Spinal cord (tissue), 10 donors: ENCODE data around the gene AMOT. TPM values are rescaled to one million over a fixed set of nuclear protein-coding genes. Genes with fewer than 3 reads are reported as not detected.

Source experiments
- DNase-seq, 6 donors: peaks; one replicate each; pipeline versions ENCODE4 v3.0.0 to v3.0.0-alpha.2; 2013 to 2015; ENCODE audit warnings: low spot score in 6 of 6, low read depth in 4 of 6
- H3K27ac ChIP-seq: one replicate; pipeline ENCODE4 v1.5.1; 2013; ENCODE audit warnings: low read depth, low read length, control low read depth
- H3K27me3 ChIP-seq: one replicate; pipeline ENCODE4 v1.6.1; 2013; ENCODE audit warnings: low read length; ENCODE audit not compliant: control insufficient read depth, insufficient read depth
- H3K36me3 ChIP-seq: one replicate; pipeline ENCODE4 v1.6.1; 2013; ENCODE audit warnings: low read length; ENCODE audit not compliant: control insufficient read depth, insufficient read depth
- H3K4me1 ChIP-seq: one replicate; pipeline ENCODE4 v1.6.1; 2013; ENCODE audit warnings: low read length; ENCODE audit not compliant: control insufficient read depth, insufficient read depth
- H3K4me3 ChIP-seq: one replicate; pipeline ENCODE4 v1.5.1; 2013; ENCODE audit warnings: low read depth, low read length, control low read depth
- H3K9me3 ChIP-seq: one replicate; pipeline ENCODE4 v1.6.1; 2013; ENCODE audit warnings: low read length; ENCODE audit not compliant: control insufficient read depth, insufficient read depth
- WGBS: methylation state at CpG from one replicate; pipeline ENCODE4 v1.1.5; 2013; ENCODE audit warnings: missing lambda C conversion rate; ENCODE audit not compliant: insufficient coverage; 5-methylcytosine and 5-hydroxymethylcytosine counted together
- polyA plus RNA-seq, 2 donors: library from polyadenylated mRNA; unstranded; fragments of 120-200 nt; gene quantifications; one replicate each; pipeline ENCODE4 v1.2.1, GENCODE V29; 2013; ENCODE audit not compliant: insufficient read length in 2 of 2
- total RNA-seq, 2 donors: library from RNA; depleted of rRNA in 1 of 2; stranded (reverse); fragments of 120-200 nt in 1 of 2; fragments of >200 nt in 1 of 2; gene quantifications; one replicate each; pipeline versions ENCODE4 v1.2.3 to v1.2.4, GENCODE V29; 2013 to 2014
- donor health status: healthy.

AMOT gene
- total and polyA plus RNA-seq, 4 donors: 17.6 to 42.2 (median 24.8) TPM

DNA sequence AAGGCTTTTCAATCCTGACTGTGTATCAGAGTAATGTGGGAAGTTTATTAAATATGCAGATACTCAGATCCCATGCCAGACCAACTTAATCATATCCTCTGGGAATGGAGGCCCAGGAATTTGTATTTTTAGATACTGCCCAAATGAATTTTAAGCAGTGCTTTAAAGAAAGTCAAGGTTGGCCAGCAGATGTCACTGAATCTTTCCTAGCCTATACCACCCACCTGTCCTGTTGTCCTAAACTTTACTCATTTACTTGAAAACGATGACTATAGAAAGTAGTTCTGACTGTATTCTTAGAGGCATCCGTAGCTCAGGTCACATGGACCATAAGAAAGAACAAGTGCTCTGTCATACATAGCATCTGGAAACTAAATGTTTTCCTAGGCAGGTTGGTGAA is 79.9 kb downstream of the AMOT start:
- H3K27me3 ChIP-seq: peaks cover 3% of the 10 kb centered on the region
- 67% methylated on average over 1 of the region's 2 CpGs for WGBS

DNA sequence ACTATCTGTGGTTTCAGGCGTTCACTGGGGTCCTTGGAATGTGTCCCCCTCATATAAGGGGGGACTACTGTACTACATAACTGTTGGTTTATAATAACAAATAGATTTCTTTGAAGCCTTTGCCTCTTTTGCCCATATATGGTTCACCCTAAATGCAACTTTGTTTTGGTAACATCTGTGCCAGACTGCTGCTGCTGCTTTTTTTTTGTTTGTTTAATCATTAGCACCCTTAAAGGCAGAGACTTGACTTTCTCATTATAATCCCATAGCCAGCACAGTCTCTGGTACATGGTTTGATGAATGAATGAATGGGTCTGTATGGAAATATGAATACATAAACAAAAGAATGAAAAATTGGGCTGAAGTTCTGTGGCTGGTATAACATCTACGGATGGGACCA is 80.7 kb downstream of the AMOT start:
- Histone ChIP-seq H3K4me3 (no peak overlapping the region), H3K9me3 (no peaks in the 10 kb centered on the region), H3K27me3 (peaks cover 3% of the 10 kb centered on the region), H3K4me1 (no peaks in the 10 kb centered on the region), H3K27ac (no peak overlapping the region), H3K36me3 (no peaks in the 10 kb centered on the region)
- DNase-seq: no peak
- no CpG with 5 or more reads among the region's 2 CpGs for WGBS

More for the DNA sequence above, 79.9 kb downstream of the AMOT start:
- Histone ChIP-seq H3K4me3 (no peak overlapping the region), H3K36me3 (no peaks in the 10 kb centered on the region), H3K27ac (no peak overlapping the region), H3K4me1 (no peaks in the 10 kb centered on the region), H3K9me3 (no peaks in the 10 kb centered on the region)
- peak in 1 of 6 donors; percentile 17 for DNase-seq

DNA sequence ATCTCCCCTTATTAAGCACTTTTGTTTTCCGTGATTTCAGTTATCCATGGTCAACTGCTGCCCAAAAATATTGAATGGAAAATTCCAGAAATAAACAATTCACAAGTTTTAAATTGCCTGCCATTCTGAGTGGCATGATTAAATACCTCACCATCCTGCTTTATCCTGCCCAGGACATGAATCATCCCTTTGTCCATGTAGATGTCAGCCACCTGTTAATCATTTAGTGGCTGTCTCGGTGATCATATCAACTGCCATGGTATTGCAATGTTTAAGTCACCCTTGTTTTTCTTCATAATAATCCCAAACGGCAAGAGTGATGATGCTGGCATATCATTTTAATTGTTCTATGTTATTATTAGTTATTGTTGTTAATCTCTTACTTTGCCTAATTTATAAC is 81.1 kb downstream of the AMOT start:
- no peaks in the 10 kb centered on the region for H3K4me1 ChIP-seq
- no peak for DNase-seq
- 50% methylated on average over 1 of the region's 3 CpGs for WGBS
- no peaks in the 10 kb centered on the region for H3K36me3 ChIP-seq
- H3K4me3 ChIP-seq: no peak overlapping the region
- peaks cover 3% of the 10 kb centered on the region for H3K27me3 ChIP-seq
- H3K9me3 ChIP-seq: no peaks in the 10 kb centered on the region
- H3K27ac ChIP-seq: no peak overlapping the region

DNA sequence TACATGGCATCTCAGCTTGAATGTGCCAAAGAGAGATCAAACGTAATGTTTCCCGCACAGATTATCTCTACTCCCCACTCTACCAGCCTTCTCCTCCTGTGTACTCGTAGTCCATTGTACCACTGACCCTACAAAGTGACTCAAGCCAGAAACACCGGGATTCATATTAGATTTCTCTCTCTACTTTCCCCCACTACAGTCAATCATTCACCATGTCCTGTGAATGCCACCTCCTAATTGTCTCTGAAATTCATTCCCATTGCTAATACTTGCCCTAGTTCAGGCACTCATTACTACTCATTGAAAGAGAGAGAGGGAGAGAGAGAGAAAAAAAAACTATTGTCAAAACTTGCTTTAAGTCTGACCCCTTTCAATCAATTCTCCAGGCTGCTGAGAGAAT is 82.7 kb downstream of the AMOT start:
- 74% methylated on average over 4 of the region's 4 CpGs for WGBS
- no peak for DNase-seq
- no peak overlapping the region for H3K27ac ChIP-seq

DNA sequence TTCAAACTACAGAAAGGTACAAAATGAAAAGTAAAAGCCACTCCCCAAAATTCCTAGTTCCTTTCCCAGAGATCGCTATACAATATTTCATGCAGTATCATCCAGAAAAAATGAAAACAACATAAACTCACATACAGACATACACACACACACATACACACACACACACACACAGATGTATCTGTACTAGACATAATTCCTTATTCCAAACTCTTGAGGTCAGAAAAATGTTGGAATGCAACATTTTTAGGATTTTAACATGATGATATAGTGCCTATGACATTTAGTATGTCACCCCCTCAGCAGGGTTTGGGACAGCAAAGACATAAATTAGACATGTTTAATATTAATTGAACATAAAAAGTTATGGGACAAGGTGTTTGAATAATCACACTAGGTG is 87.5 kb downstream of the AMOT start:
- DNase-seq: no peak

More for the DNA sequence above, 82.7 kb downstream of the AMOT start:
- Histone ChIP-seq H3K4me1 (no peaks in the 10 kb centered on the region), H3K27me3 (peaks cover 3% of the 10 kb centered on the region), H3K9me3 (no peaks in the 10 kb centered on the region), H3K36me3 (no peaks in the 10 kb centered on the region), H3K4me3 (no peak overlapping the region)

DNA sequence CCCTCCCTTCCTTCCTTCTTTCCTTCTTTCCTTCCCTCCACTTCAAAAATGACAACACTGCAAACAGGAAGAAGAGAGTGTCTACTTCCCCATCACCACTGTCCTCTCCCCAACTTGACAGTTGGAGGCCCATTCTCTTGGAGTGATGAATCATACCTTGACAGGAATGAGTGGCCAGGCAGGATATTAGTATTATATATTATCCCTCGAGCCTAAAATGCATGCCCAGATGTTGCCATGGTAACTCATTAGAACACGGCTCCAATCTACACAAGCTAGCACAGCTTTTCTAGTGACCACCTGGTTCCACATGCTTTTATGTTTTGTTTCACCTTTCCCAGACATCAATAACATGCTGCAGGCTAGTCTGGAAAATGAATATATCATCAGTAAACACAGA is 89.6 kb downstream of the AMOT start:
- Histone ChIP-seq H3K36me3 (no peaks in the 10 kb centered on the region), H3K27me3 (peaks cover 4% of the 10 kb centered on the region), H3K4me3 (no peak overlapping the region), H3K9me3 (no peaks in the 10 kb centered on the region), H3K4me1 (no peaks in the 10 kb centered on the region), H3K27ac (no peak overlapping the region)
- DNase-seq: no peak
- no CpG with 5 or more reads among the region's 2 CpGs for WGBS

More for the DNA sequence above, 87.5 kb downstream of the AMOT start:
- Histone ChIP-seq H3K27me3 (no peaks in the 10 kb centered on the region), H3K9me3 (no peaks in the 10 kb centered on the region), H3K4me1 (no peaks in the 10 kb centered on the region), H3K27ac (no peak overlapping the region), H3K4me3 (no peak overlapping the region), H3K36me3 (no peaks in the 10 kb centered on the region)
- WGBS: 100% methylated on average over 1 of the region's 1 CpG

DNA sequence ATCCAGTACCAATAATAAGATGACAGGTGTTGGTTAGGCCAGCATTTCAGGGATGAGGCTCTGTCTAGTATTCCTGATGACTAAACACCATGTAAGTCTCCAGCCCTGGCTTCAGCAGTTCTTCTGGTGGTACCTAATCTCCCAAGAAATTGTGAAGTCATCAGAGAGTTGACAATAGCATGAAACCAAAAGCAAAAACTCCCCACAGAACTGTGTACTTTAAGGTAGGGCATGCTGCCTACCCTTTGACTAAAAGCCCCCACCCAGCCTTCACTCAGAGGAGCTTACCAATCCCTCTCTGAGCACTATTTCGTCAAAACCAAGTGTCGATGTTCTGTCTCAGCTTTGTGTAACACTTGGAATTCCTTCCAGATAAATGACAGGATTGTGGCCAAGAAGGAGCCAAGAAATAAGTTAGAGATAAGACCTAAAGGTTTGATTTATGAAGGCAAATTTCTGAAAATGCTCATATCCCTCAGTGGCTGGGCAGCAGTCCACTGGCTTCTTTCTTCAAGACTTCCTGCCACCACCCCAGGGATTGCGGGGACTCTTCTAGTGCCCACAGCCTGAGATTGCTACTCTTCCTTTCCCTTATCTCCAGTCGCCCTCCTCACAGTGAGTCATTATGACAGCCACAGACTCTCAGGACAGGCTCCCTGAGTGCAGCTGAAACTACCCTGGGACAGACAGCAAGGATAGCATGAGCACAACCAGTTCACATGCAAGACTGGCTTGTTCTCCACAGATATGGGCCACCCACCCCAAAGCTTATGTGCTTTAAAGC is 93.6 kb downstream of the AMOT start:
- H3K4me3 ChIP-seq: no peak overlapping the region
- H3K36me3 ChIP-seq: no peaks in the 10 kb centered on the region
- H3K9me3 ChIP-seq: no peaks in the 10 kb centered on the region
- DNase-seq: no peak
- H3K27me3 ChIP-seq: peaks cover 10% of the 10 kb centered on the region
- H3K4me1 ChIP-seq: no peaks in the 10 kb centered on the region
- no peak overlapping the region for H3K27ac ChIP-seq
- 75% methylated on average over 2 of the region's 4 CpGs for WGBS

DNA sequence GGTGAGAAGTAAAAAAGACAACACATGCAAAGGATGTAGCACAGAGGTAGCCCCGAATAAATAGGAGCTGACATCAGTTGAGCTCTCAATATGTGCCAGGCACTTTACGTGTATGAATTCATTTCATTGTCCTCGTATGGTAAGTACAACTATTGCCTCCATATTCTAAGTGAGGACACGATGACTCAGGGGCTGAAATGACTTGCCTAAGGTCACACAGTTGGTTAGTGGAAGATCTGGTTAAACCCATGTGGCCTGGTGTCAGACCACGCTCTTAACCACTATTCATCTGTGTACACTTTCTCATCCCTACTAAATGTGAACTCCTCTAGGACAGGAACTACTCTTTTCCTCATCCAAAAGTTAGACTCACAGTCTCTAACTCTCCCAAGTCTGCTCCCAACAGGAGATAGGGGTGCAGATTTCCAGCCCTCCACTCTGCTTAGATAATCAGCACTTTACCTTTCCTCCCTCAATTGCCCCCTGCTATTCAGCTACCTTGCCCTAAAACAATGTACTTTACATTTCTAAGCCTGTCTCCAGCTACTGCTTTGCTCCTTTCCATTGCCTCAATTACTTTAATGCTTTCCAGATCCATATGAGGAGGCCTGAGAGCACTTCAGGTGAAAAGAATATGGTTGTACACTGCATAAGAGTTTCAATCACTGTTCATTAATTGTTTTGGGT is 102.1 kb downstream of the AMOT start:
- Histone ChIP-seq H3K4me3 (no peak overlapping the region), H3K27ac (no peak overlapping the region), H3K9me3 (no peaks in the 10 kb centered on the region), H3K27me3 (peaks cover 13% of the 10 kb centered on the region), H3K4me1 (no peaks in the 10 kb centered on the region), H3K36me3 (no peaks in the 10 kb centered on the region)
- DNase-seq: no peak
- 62% methylated on average over 4 of the region's 5 CpGs for WGBS

DNA sequence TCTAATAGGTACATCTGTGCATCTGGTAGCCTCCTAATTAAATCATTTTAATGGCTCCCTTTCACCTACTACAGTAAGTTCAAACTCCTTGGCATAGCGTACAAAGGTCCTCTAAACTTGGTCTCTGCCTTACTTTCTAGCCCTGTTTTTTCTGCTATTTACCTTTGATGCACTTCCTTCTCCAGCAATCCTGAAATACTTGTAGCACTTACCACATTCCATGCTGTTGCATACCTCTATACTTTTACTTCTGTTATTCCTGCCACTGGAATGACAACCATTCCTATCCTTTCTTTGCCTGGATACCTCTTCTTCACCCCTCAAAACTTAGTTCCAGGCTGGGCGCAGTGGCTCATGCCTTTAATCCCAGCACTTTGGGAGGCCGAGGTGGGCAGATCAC is 104.3 kb downstream of the AMOT start:
- H3K27me3 ChIP-seq: peaks cover 10% of the 10 kb centered on the region
- no peak overlapping the region for H3K27ac ChIP-seq
- no peaks in the 10 kb centered on the region for H3K4me1 ChIP-seq
- no peak for DNase-seq
- no peaks in the 10 kb centered on the region for H3K36me3 ChIP-seq
- WGBS: 68% methylated on average over 1 of the region's 3 CpGs
- H3K4me3 ChIP-seq: no peak overlapping the region
- peaks cover 2% of the 10 kb centered on the region for H3K9me3 ChIP-seq

DNA sequence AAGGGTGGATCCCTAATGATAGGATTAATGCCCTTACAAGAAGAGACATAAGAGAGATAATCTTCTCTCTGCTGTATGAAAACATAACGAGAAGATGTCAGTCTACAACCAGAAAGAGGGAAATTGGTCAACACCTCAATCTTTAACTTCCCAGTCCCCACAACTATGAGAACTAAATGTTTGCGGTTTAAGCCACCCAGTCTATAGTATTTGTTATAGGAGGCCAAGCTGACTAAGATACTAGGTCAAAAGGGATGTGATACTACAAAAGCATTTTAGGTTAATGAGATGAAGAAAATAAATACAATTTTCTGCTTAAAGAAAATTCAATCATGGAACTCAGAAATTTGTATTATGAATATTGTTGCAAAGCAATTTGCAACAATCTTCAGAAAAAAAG is 105.5 kb downstream of the AMOT start:
- Histone ChIP-seq H3K9me3 (peaks cover 2% of the 10 kb centered on the region), H3K36me3 (no peaks in the 10 kb centered on the region), H3K4me1 (no peaks in the 10 kb centered on the region), H3K27me3 (peaks cover 7% of the 10 kb centered on the region), H3K27ac (no peak overlapping the region), H3K4me3 (no peak overlapping the region)
- DNase-seq: no peak
- WGBS: no CpG with 5 or more reads among the region's 2 CpGs
